CD4-positive, alpha-beta T cell treated with Interleukin-4 for 1 hour (primary cell): ENCODE data around the gene GNS.
A peak's percentile ranks its signal among the peaks of the same experiment; 100 is the strongest.
"Not testable (repeated sequence)": the region's sequence is repeated elsewhere in the genome, so short reads cannot be mapped to it uniquely, and the experiment has no call there.

Experiments used
- DNase-seq, 2 donors: peaks; one replicate each; pipeline ENCODE4 v3.0.0-alpha.2; 2020 to 2022

GNS gene

DNA sequence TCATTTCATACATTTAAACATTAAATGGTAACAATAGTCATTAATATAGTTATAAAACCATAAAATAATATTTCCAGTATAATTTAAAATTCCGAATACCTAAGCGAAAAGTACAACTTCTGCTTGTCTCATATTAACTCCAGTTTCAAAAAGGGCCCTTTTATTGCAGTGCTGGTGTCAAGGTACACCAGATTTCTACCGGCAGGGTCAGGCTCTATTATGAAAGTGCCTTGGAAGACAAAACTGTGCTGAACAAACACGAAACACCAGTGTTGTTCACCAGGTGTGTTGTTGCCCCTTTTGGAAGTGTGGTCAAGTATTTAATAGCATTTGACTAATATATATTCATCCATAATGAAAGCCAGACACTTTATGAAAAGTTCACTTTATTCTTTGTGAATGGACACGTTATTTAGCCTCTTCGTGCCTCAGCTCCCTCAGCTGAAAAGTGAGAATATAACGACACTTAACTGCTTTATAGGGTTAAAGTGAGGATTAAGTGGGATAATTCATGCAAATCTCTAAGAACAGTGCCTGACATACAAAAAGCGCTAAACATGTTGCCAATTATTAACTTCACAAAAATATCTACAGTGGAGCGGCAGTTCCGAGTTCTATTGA is 20.3 kb upstream of the GNS start:
- no peak for DNase-seq

DNA sequence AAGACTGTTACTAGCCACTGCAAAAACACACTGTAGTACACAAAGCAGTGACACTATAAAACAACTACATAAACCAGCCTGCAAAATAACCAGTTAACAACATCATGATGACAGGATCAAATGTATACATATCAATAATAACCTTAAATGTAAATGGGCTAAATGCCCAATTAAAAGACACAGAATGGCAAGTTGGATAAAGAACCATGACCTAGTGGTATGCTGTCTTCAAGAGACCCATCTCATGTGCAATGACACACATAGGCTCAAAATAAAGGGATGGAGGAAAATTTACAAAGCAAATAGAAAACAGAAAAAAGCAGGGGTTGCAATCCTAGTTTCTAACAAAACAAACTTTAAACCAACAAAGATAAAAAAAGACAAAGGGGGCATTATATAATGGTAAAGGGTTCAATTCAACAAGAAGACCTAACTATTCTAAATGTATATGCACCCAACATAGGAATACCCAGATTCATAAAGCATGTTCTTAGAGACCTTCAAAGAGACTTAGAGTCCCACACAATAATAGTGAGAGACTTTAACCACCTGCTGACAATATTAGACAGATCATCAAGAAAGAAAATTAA is 16.0 kb upstream of the GNS start:
- not testable (repeated sequence) for DNase-seq

DNA sequence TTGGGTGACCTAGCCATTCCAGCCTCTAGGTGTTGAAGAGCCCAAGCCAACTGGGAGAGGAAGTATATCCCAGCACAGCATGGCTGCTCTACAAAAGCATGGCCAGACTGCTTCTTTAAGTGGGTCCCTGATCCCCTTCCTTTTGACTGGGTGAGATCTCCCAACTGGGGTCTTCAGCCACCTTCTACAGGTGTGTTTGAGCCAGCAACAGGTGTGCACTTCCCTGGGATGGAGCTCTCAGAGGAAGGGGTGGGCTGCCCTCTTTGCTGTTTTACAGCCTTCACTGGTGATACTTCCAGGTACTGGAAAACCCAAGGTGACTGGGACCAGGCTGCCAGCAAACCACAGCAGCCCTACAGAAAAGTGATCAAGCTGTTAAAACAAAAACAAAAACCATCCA is 14.2 kb upstream of the GNS start:
- DNase-seq: no peak

- DNase-seq: no peak
These were observed 8.3 kb upstream of the GNS start for GRCh38 chr12:64767495-64767894.

GRCh38 chr12:64760808-64761573 is 1.8 kb upstream of the GNS start:
- peak in 1 of 2 donors; percentile 35 for DNase-seq

GRCh38 chr12:64757771-64758170 is 1.4 kb downstream of the GNS start:
- no peak for DNase-seq

DNA sequence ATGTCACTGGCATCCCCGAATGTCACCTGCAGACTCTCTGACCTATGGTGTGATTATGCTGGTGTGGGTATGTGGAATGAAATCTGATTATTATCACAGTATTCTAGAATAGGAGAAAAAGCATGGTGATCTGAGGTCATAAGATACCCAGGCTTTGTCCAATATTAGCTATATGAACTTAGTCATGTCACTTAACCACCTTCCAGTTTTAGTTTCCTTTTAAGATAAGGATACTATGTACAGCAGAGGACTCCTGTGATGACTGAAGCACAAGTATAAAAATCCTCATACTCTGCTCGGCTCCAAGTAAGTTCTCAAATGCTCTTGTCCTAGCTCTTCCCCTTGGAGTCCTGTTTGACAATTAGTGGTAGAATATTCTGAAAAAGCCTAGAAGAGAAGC is 2.8 kb downstream of the GNS start:
- DNase-seq: no peak

DNA sequence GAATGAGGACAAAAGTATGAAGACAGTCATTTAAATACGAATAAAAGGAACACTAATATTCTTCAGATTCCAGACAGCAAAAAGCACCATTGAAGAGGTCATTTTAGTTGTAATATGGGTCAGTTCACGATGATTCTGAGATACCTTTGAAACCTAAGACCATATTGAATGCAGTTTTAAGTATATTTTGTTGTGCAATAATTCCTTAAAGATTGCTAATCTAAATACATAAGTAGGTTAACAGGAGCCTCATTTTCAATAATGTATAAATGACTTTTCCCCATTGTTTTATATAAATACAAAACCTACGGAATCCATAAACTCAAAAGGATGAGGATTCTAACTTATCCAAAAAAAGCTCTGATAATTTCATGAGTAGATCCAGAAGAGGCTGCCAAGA is 5.8 kb downstream of the GNS start:
- DNase-seq: no peak

GRCh38 chr12:64752833-64753238 is 6.4 kb downstream of the GNS start:
- no peak for DNase-seq

DNA sequence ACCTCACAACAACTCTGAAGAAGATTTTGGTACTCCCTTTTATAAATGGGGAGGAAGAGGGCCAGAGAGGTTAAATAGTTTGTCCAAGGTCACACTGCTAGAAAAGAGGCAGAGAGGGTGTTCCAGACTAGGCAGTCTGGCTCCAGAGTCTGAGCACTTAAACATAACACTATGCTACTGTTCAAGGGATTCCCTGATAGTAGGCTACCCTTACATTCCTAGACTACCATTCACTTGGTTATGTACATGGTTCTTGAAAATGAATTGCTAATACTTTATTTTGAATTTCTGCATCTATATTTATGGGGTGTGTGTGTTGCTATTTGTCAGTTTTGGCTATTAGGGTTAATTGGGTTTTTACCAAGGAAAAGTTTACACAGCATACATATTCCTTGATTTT is 7.2 kb downstream of the GNS start:
- no peak for DNase-seq

DNA sequence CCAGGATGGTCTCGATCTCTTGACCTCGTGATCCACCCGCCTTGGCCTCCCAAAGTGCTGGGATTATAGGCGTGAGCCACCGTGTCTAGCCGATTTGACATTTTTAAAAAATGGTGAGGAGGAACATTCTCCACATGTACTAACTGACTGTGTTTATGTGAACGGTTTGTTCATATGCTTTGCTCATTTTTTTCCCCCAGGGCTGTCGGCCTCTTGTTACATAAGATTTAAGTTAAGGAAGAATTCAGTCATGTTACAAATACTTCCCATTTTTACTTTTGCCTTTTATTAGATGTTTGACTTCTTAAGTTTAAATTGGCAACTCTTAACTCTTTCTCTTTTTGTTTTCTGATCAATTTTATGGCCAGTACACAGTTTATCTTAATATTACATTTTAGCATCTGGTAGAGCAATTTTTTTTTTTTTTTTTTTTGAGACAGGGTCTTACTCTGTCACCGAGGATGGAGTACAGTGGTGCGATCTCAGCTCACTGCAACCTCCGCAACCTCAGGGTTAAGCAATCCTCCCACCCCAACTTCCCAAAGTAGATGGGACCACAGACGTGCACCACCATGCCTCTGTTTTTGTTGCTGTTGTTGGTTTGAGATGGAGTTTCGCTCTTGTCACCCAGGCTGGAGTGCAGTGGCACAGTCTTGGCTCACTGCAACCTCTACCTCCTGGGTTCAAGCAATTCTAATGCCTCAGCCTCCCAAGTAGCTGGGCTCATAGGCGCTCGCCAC is 9.6 kb downstream of the GNS start:
- DNase-seq: peak in 1 of 2 donors; percentile 24

DNA sequence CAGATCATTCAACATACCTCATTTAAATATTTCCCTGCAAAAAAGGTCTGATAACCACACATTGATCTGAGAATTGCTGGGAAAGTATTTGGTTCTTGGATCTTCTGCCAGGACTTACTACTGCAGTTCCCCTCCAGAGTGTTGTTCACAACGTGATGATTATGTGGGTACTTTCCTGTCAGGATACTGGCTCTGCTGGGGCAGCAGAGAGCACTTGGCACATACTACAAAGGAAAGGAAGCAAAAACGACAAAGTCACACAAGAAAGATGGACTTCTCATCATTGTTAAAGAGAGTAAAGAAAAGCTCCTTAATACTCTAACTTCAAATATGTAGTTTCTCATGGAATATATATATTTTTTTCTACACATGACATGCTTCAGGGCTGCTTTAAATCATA is 11.5 kb downstream of the GNS start:
- no peak for DNase-seq

DNA sequence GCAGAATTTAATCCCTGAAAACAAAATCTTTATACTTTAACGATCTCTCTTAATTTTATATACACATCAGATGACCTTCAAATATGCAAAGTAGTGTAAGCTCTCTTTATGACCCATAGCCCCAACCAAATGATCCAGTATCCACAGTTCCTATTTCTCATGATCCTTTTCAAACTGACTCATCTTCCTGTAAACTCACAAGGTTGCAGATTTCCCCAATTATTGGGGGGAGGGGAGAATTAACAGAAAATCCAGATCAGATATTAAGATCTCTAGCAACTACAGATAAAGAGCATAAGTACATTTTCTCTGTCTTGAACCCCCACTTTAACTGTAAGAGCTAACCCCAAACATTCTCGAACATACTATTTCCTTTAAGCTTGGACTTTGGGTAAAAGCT is 12.5 kb downstream of the GNS start:
- no peak for DNase-seq

GRCh38 chr12:64745980-64746379 is 13.2 kb downstream of the GNS start:
- no peak for DNase-seq

GRCh38 chr12:64745259-64745807 is 13.9 kb downstream of the GNS start:
- DNase-seq: no peak

DNA sequence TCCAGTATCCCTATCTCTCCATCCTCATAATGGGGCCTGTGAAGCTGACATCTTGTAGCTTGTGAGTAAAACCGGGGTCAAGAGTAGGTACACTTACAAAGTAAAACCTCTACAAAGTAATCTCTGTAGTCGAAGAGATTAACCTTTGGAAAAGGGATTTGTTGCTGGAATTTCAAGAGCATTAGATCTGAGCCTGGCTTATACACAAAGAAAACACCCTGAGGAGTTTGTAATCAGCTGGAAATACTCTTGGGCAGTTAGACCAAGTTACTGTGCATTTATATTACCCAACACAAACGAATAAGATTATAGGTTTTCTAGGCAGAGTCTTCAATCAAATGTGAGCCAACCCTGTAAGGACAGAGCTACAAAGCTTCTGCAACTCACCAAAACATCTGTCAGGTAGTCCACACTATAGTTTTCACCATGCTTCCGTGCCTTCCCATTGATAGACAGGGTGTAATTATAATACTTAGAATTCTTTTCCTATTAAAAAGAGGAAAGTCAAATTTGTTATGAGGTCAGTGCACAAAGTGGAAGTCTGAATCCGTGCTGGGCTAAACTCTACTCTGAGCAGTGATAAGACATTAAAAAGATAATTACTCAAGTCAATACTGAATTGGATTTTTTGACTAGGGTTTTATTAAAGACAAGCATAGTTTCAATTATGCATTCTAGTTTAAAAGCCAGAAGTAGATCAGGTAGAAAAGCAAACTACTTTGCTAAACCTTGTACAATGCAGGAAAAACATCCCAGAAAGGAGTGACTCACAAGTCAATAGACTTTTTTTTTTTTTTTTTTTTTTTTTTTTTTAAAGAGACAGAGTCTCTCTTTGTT is 14.6 kb downstream of the GNS start:
- DNase-seq: no peak

DNA sequence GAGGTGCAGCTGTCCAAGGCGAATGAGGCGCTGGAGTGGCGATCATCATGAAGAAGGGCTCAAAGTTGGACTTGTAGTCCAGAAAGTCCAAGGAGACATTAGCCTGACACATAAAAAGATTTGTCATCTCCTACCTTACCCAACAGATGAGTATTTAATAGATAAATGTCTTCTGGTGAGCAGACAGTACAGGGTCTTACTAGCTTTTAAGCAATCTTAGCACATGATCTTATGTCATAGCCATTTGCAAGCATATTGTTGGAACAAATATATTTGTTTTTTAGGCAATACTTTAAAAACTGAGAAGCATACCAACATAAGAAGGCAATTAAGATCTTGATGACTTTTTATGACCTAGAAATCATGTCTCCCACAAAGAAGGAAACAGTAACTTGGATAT is 16.0 kb downstream of the GNS start:
- no peak for DNase-seq

GRCh38 chr12:64742416-64742815 is 16.8 kb downstream of the GNS start:
- DNase-seq: no peak

DNA sequence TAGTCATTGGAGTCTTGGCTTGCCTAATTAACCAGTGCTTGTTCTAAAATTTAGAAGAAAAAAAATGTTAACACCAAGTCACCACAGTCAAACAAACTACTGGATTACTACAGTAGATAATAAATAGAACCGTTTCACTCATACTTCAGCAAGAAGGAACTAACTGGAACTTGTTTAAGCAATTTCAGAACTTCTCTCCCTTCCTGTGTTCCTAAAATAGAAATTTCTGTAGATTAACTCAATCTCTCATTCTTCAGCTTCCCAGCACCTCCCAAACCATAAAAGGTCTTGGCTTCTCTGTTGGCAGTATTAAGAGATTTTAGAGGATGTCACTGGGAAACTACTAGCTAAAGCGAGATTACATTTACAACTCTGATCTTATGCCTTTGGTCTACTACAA is 18.6 kb downstream of the GNS start:
- no peak for DNase-seq

GRCh38 chr12:64739778-64740177 is 19.4 kb downstream of the GNS start:
- DNase-seq: no peak

DNA sequence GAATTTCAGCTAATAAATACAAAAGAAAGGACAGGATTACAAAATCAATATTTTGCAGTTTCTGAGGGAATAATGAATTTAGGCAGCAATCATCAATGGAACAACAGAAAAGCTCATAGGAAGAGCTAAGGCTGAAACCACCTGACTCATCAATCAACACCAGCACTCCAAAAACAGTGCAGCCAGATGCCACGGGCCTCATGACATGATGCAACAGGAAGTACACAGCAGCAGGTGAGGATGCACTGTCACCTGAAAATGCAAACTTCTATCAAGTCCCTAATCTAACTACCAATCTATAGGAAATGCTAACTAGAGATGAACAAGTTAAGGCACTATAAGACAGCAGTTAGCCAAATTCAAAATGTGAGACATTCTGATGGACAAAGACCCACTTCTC is 21.7 kb downstream of the GNS start:
- peak in 1 of 2 donors; percentile 40 for DNase-seq

GRCh38 chr12:64736771-64737170 is 22.4 kb downstream of the GNS start:
- DNase-seq: no peak
